ENCODE results near the gene SLC7A6. TPM values are rescaled to one million over a fixed set of nuclear protein-coding genes. Genes with fewer than 3 reads are reported as not detected.

The SLC7A6 gene
- total and polyA plus RNA-seq, 2 of the 13 experiments (the other 11 are each of a cell fraction or from before 2014, with no cell fraction given), result 35.8 to 70.8 TPM

GRCh38 chr16:68236137-68236825 lies 28.0 kb upstream of the SLC7A6 start (continued):
- no peak for TF ChIP-seq ZBTB40 (IDR thresholded peaks at IDR 0.05)
- no peak for TF ChIP-seq ZBTB40 (CRISPR knock-in tag; IDR thresholded peaks at IDR 0.05)
- peak; percentile 30 for TF ChIP-seq RBM39 (IDR thresholded peaks at IDR 0.05; ENCODE audit: low read depth, low read length, poor library complexity, severe bottlenecking)
- 0 out of 2 replicates have a peak, but pooled peaks have one; percentile 21 for TF ChIP-seq HMG20A (CRISPR knock-in tag; IDR thresholded peaks at IDR 0.05; ENCODE audit: borderline replicate concordance)
- TF ChIP-seq ZNF639 (CRISPR knock-in tag; conservative IDR thresholded peaks at IDR 0.05), result peak; percentile 93
- peak; percentile 79; the same call in 1 of the 2 replicates for TF ChIP-seq ZNF280D (CRISPR knock-in tag; IDR thresholded peaks at IDR 0.05)
- 0 out of 2 replicates have a peak, but pooled peaks have one; percentile 14 for TF ChIP-seq ARID4A (CRISPR knock-in tag; IDR thresholded peaks at IDR 0.05; ENCODE audit: borderline replicate concordance)
- no peak for TF ChIP-seq AGO1 (IDR thresholded peaks at IDR 0.05; ENCODE audit: low read depth, low read length, poor library complexity, severe bottlenecking)
- TF ChIP-seq DNMT3B (CRISPR knock-in tag; conservative IDR thresholded peaks at IDR 0.05), result peak; percentile 88
- peak; percentile 14; the same call in 1 of the 2 replicates for TF ChIP-seq ZNF446 (CRISPR knock-in tag; IDR thresholded peaks at IDR 0.05)
